ENCODE data around the gene ABHD2. TPM values are rescaled to one million over a fixed set of nuclear protein-coding genes. Genes with fewer than 3 reads are reported as not detected.

Gene ABHD2
- total RNA-seq, 1 experiment from 2014 or later: 15.6 TPM

DNA sequence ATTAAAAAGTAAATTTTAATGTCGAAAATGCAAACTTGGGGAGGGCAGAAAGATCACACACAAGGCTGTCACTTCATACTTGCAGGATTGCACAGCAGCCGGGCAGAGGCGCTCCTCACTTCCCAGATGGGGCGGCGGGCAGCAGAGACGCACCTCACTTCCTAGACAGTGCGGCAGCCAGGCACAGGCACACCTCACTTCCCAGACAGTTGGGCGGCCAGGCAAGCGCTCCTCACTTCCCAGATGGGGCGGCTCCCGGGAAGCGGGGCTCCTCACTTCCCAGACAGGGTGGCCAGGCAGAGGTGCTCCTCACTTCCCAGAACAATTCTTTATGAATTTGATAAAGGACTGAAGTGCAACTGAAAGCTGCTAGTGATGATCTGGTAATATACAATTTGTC, 111.9 kb downstream of the ABHD2 start:
- Histone ChIP-seq H4K8ac (replicated peaks; ENCODE audit: insufficient read length, low read depth, low read length) (no peak overlapping the region), H3K23ac (ENCODE audit: insufficient read length, low read depth, low read length) (no peak overlapping the region), H3K9me3 (ENCODE audit: control insufficient read depth, low read depth, low read length) (no peaks in the 10 kb centered on the region), H2BK120ac (ENCODE audit: low read depth, low read length, poor library complexity, severe bottlenecking) (no peak overlapping the region), H4K5ac (ENCODE audit: insufficient read length, low read depth, low read length) (no peak overlapping the region), H3K23me2 (ENCODE audit: insufficient read length, low read depth, low read length, poor library complexity, severe bottlenecking) (peaks cover 4% of the 10 kb centered on the region), H2BK12ac (ENCODE audit: insufficient read length, low read depth, low read length) (no peak overlapping the region), H2BK20ac (ENCODE audit: low read depth, low read length, poor library complexity, severe bottlenecking) (no peak overlapping the region), H4K20me1 (ENCODE audit: control insufficient read depth, insufficient read depth, insufficient read length) (no peaks in the 10 kb centered on the region), H3K9ac (ENCODE audit: extremely low read depth, insufficient read length, low read length) (no peak overlapping the region), H3K4ac (ENCODE audit: low read depth, low read length) (no peak overlapping the region), H2BK5ac (ENCODE audit: insufficient read length, low read length) (no peak overlapping the region), H2AK5ac (ENCODE audit: insufficient read length, low read length) (no peak overlapping the region), H3K4me2 (ENCODE audit: insufficient read depth, insufficient read length, low read length) (no peak overlapping the region), H3K14ac (ENCODE audit: insufficient read depth, low read length) (no peak overlapping the region), H3K18ac (ENCODE audit: insufficient read length, low read depth, low read length) (no peak overlapping the region), H3K27ac (ENCODE audit: insufficient read length, low read depth, low read length) (no peak overlapping the region), H3T11ph (ENCODE audit: low read length) (no peak overlapping the region), H2AFZ (ENCODE audit: low read length) (no peak overlapping the region), H2BK15ac (ENCODE audit: low read depth, low read length) (no peak overlapping the region), H3K79me1 (ENCODE audit: insufficient read depth, low read depth, low read length, poor library complexity, severe bottlenecking) (no peaks in the 10 kb centered on the region), H3K79me2 (ENCODE audit: insufficient read depth, low read length) (no peaks in the 10 kb centered on the region), H3K4me1 (ENCODE audit: insufficient read depth, low read length) (peaks cover 7% of the 10 kb centered on the region), H4K91ac (ENCODE audit: insufficient read length, low read depth, low read length) (no peak overlapping the region), H3K27me3 (ENCODE audit: insufficient read depth, low read length) (no peaks in the 10 kb centered on the region), H3K56ac (ENCODE audit: insufficient read length, low read depth, low read length) (no peak overlapping the region)
- peaks cover 0 to 2% (median 2%) of the 10 kb centered on the region in 3 experiments; a peak in 2 of 7 replicates for H3K36me3 Mint-ChIP-seq (ENCODE audit: insufficient read depth in 1 of 3, low read depth in 3 of 3)
- H3K9me3 Mint-ChIP-seq: no peaks in the 10 kb centered on the region
- WGBS (ENCODE audit: extremely low coverage, insufficient read length, low lambda C conversion rate): no CpG with 5 or more reads among the region's 12 CpGs
- H3K4me1 Mint-ChIP-seq: peaks cover 56 to 70% of the 10 kb centered on the region in 2 experiments
- no peak overlapping the region for H3K4me3 Mint-ChIP-seq
- no peak for DNase-seq
- H3K27ac Mint-ChIP-seq: no peak overlapping the region; a peak in 1 of 7 replicates
- TF ChIP-seq, protein P1, sequence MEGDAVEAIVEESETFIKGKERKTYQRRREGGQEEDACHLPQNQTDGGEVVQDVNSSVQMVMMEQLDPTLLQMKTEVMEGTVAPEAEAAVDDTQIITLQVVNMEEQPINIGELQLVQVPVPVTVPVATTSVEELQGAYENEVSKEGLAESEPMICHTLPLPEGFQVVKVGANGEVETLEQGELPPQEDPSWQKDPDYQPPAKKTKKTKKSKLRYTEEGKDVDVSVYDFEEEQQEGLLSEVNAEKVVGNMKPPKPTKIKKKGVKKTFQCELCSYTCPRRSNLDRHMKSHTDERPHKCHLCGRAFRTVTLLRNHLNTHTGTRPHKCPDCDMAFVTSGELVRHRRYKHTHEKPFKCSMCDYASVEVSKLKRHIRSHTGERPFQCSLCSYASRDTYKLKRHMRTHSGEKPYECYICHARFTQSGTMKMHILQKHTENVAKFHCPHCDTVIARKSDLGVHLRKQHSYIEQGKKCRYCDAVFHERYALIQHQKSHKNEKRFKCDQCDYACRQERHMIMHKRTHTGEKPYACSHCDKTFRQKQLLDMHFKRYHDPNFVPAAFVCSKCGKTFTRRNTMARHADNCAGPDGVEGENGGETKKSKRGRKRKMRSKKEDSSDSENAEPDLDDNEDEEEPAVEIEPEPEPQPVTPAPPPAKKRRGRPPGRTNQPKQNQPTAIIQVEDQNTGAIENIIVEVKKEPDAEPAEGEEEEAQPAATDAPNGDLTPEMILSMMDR (conservative IDR thresholded peaks at IDR 0.05): no peak
- H3K27me3 Mint-ChIP-seq (ENCODE audit: low read depth): no peaks in the 10 kb centered on the region
